Neuronal stem cell (in vitro differentiated cells): ENCODE results near the gene LDLRAD3.

ENCODE experiments used
- DNase-seq: peaks from one replicate; pipeline ENCODE4 v3.0.0-alpha.2; 2013; ENCODE audit warnings: low spot score
- H2AFZ ChIP-seq: one replicate; pipeline ENCODE4 v1.6.1; 2013; ENCODE audit warnings: mild to moderate bottlenecking, low read length, inconsistent platforms
- H2AK5ac ChIP-seq: 2 replicates; pipeline ENCODE4 v1.6.1; 2013; ENCODE audit warnings: low read depth, mild to moderate bottlenecking, inconsistent platforms, low read length, moderate library complexity, mixed read lengths
- H2BK120ac ChIP-seq: 2 replicates; pipeline ENCODE4 v1.6.1; 2013; ENCODE audit warnings: low read depth, mild to moderate bottlenecking, inconsistent platforms, low read length, moderate library complexity, mixed read lengths
- H2BK12ac ChIP-seq: one replicate; pipeline ENCODE4 v1.6.1; 2013; ENCODE audit warnings: low read length, inconsistent platforms
- H2BK15ac ChIP-seq: 2 replicates; pipeline ENCODE4 v1.6.1; 2013; ENCODE audit warnings: mild to moderate bottlenecking, low read length, inconsistent platforms, mixed read lengths
- H2BK5ac ChIP-seq: one replicate; pipeline ENCODE4 v1.6.1; 2013; ENCODE audit warnings: inconsistent platforms, mild to moderate bottlenecking, low read length, moderate library complexity
- H3K14ac ChIP-seq: one replicate; pipeline ENCODE4 v1.6.1; 2013; ENCODE audit warnings: low read length, inconsistent platforms
- H3K18ac ChIP-seq: 2 replicates; pipeline ENCODE4 v1.6.1; 2013; ENCODE audit warnings: low read length, inconsistent platforms
- H3K23ac ChIP-seq: 2 replicates; pipeline ENCODE4 v1.6.1; 2013; ENCODE audit warnings: low read depth, mild to moderate bottlenecking, mixed read lengths, low read length, inconsistent platforms; ENCODE audit not compliant: poor library complexity
- H3K27ac ChIP-seq: replicated peaks from 3 replicates; pipeline ENCODE4 v1.5.1; 2013; ENCODE audit warnings: low read length, inconsistent platforms
- H3K27me3 ChIP-seq, 3 experiments: 2 replicates each; pipeline ENCODE4 v1.6.1; 2013; ENCODE audit warnings: low read length in 3 of 3, mild to moderate bottlenecking in 2 of 3, inconsistent platforms in 1 of 3, low read depth in 1 of 3, mixed read lengths in 1 of 3, moderate library complexity in 1 of 3; ENCODE audit not compliant: control insufficient read depth in 3 of 3, insufficient read depth in 3 of 3
- H3K36me3 ChIP-seq, 2 donors: replicated peaks in 1 of 2; 2 replicates each; pipeline ENCODE4 v1.6.1; 2013; ENCODE audit warnings: low read length in 2 of 2; ENCODE audit not compliant: control insufficient read depth in 2 of 2, insufficient read depth in 2 of 2
- H3K4ac ChIP-seq: 2 replicates; pipeline ENCODE4 v1.6.1; 2013; ENCODE audit warnings: inconsistent platforms, mild to moderate bottlenecking, low read length, moderate library complexity
- H3K4me1 ChIP-seq, 2 donors: 1 replicate in 1 of 2; 2 replicates in 1 of 2; pipeline ENCODE4 v1.6.1; 2013; ENCODE audit warnings: low read length in 2 of 2, low read depth in 1 of 2; ENCODE audit not compliant: control insufficient read depth in 2 of 2, insufficient read depth in 1 of 2
- H3K4me2 ChIP-seq: one replicate; pipeline ENCODE4 v1.6.1; 2013; ENCODE audit warnings: mild to moderate bottlenecking, low read length, inconsistent platforms; ENCODE audit not compliant: insufficient read depth, poor library complexity, severe bottlenecking
- H3K4me3 ChIP-seq, 2 donors: 2 replicates each; pipeline ENCODE4 v1.5.1; 2013; ENCODE audit warnings: low read length in 2 of 2, mild to moderate bottlenecking in 2 of 2, inconsistent platforms in 1 of 2, moderate library complexity in 1 of 2
- H3K79me1 ChIP-seq: one replicate; pipeline ENCODE4 v1.6.1; 2013; ENCODE audit warnings: low read depth, mild to moderate bottlenecking, inconsistent platforms, low read length, moderate library complexity
- H3K9ac ChIP-seq: one replicate; pipeline ENCODE4 v1.6.1; 2013; ENCODE audit warnings: mild to moderate bottlenecking, low read depth, low read length, inconsistent platforms; ENCODE audit not compliant: poor library complexity
- H3K9me3 ChIP-seq, 2 donors: replicated peaks in 1 of 2; 2 replicates each; pipeline versions ENCODE3 to v1.6.1; 2013; ENCODE audit warnings: low read length in 2 of 2, mild to moderate bottlenecking in 2 of 2, inconsistent platforms in 1 of 2, low read depth in 1 of 2, mixed read lengths in 1 of 2, moderate library complexity in 1 of 2; ENCODE audit not compliant: control insufficient read depth in 2 of 2, insufficient read depth in 1 of 2
- H4K8ac ChIP-seq: one replicate; pipeline ENCODE4 v1.6.1; 2013; ENCODE audit warnings: low read depth, mild to moderate bottlenecking, inconsistent platforms, low read length, moderate library complexity
- H4K91ac ChIP-seq: one replicate; pipeline ENCODE4 v1.6.1; 2013; ENCODE audit warnings: low read length, low read depth, mild to moderate bottlenecking, inconsistent platforms; ENCODE audit not compliant: poor library complexity
- whole genome bisulfite sequencing, 2 donors: extraction: QIAGEN DNeasy Blood & Tissue Kit; methylation state at CpG; one replicate each; pipeline ENCODE4 v1.1.7; 2013; ENCODE audit warnings: missing lambda C conversion rate in 2 of 2, mixed read lengths in 1 of 2; ENCODE audit not compliant: insufficient read length in 2 of 2, insufficient replicate concordance in 1 of 2; ENCODE audit errors: extremely low coverage in 2 of 2; 5-methylcytosine and 5-hydroxymethylcytosine counted together

The LDLRAD3 gene

GRCh38 chr11:36056160-36056751, 112.4 kb downstream of the LDLRAD3 start:
- H3K4ac ChIP-seq: no peak overlapping the region
- H2BK5ac ChIP-seq: no peak overlapping the region
- H3K14ac ChIP-seq: no peak overlapping the region
- H3K27me3 ChIP-seq: no peaks in the 10 kb centered on the region
- H3K4me2 ChIP-seq: no peak overlapping the region
- no peak overlapping the region for H2AFZ ChIP-seq
- no peak overlapping the region for H3K18ac ChIP-seq
- peaks cover 5 to 10% of the 10 kb centered on the region in 2 donors for H3K9me3 ChIP-seq
- H3K23ac ChIP-seq: no peak overlapping the region
- no peak overlapping the region for H4K91ac ChIP-seq
- no peak for DNase-seq
- H2BK15ac ChIP-seq: no peak overlapping the region
- H2BK12ac ChIP-seq: no peak overlapping the region
- H3K27ac ChIP-seq: no peak overlapping the region
- no peak overlapping the region for H3K9ac ChIP-seq
- no CpG with 5 or more reads among the region's 8 CpGs for WGBS, 2 donors
- H3K79me1 ChIP-seq: peaks cover 2% of the 10 kb centered on the region
- no peak overlapping the region for H2AK5ac ChIP-seq
- H3K4me1 ChIP-seq: peaks cover 4 to 12% of the 10 kb centered on the region in 2 donors
- H2BK120ac ChIP-seq: no peak overlapping the region
- no peak overlapping the region for H3K4me3 ChIP-seq
- H4K8ac ChIP-seq: no peak overlapping the region
- H3K36me3 ChIP-seq: peaks cover 4 to 15% of the 10 kb centered on the region in 2 donors

- Histone ChIP-seq H4K91ac (no peak overlapping the region), H2AK5ac (no peak overlapping the region), H2BK15ac (no peak overlapping the region), H2BK12ac (no peak overlapping the region), H2BK120ac (no peak overlapping the region), H3K4me1 (peaks cover 0 to 2% of the 10 kb centered on the region in 2 donors), H4K8ac (no peak overlapping the region), H2BK5ac (no peak overlapping the region), H3K23ac (no peak overlapping the region), H3K9me3 (peaks cover 5 to 9% of the 10 kb centered on the region in 2 donors), H3K4me3 (no peak overlapping the region), H3K4me2 (no peak overlapping the region), H3K36me3 (peaks cover 4 to 15% of the 10 kb centered on the region in 2 donors), H2AFZ (no peak overlapping the region), H3K14ac (no peak overlapping the region), H3K9ac (no peak overlapping the region), H3K27me3 (no peaks in the 10 kb centered on the region), H3K79me1 (peaks cover 2% of the 10 kb centered on the region), H3K18ac (no peak overlapping the region), H3K4ac (no peak overlapping the region), H3K27ac (no peak overlapping the region)
- DNase-seq: no peak
- WGBS, 2 donors: no CpG with 5 or more reads among the region's 9 CpGs
Observed at GRCh38 chr11:36057379-36058042, 113.6 kb downstream of the LDLRAD3 start.

- Histone ChIP-seq H2BK120ac (no peak overlapping the region), H4K8ac (no peak overlapping the region), H2BK15ac (no peak overlapping the region), H3K9me3 (peaks cover 4 to 9% of the 10 kb centered on the region in 2 donors), H3K4me1 (no peaks in the 10 kb centered on the region), H3K4ac (no peak overlapping the region), H3K79me1 (peaks cover 2% of the 10 kb centered on the region), H3K14ac (no peak overlapping the region), H3K23ac (no peak overlapping the region), H3K4me2 (no peak overlapping the region), H3K4me3 (no peak overlapping the region), H3K36me3 (peaks cover 3 to 9% of the 10 kb centered on the region in 2 donors), H3K27ac (no peak overlapping the region), H3K27me3 (no peaks in the 10 kb centered on the region), H2AFZ (no peak overlapping the region), H2AK5ac (no peak overlapping the region), H4K91ac (no peak overlapping the region), H2BK12ac (no peak overlapping the region), H3K9ac (no peak overlapping the region), H2BK5ac (no peak overlapping the region), H3K18ac (no peak overlapping the region)
- WGBS, 2 donors: no CpG with 5 or more reads among the region's 4 CpGs
- no peak for DNase-seq
Observed at GRCh38 chr11:36059660-36060059, 115.8 kb downstream of the LDLRAD3 start.

GRCh38 chr11:36060926-36061325, 117.1 kb downstream of the LDLRAD3 start:
- Histone ChIP-seq H3K23ac (no peak overlapping the region), H3K27ac (no peak overlapping the region), H3K4me2 (no peak overlapping the region), H3K14ac (no peak overlapping the region), H3K4ac (no peak overlapping the region), H3K9me3 (peaks cover 5 to 15% of the 10 kb centered on the region in 2 donors), H3K4me1 (no peaks in the 10 kb centered on the region), H2BK15ac (no peak overlapping the region), H3K36me3 (peaks cover 1 to 9% of the 10 kb centered on the region in 2 donors), H3K4me3 (no peak overlapping the region), H2AK5ac (no peak overlapping the region), H3K9ac (no peak overlapping the region), H2BK5ac (no peak overlapping the region), H3K27me3 (no peaks in the 10 kb centered on the region), H4K91ac (no peak overlapping the region), H2BK12ac (no peak overlapping the region), H2BK120ac (no peak overlapping the region), H2AFZ (no peak overlapping the region), H3K79me1 (peaks cover 2% of the 10 kb centered on the region), H3K18ac (no peak overlapping the region), H4K8ac (no peak overlapping the region)
- no CpG with 5 or more reads among the region's 7 CpGs for WGBS, 2 donors
- DNase-seq: no peak
